Upper lobe of left lung (tissue), 6 donors: ENCODE measurements around the gene TOR1B. TPM values are rescaled to one million over a fixed set of nuclear protein-coding genes. Genes with fewer than 3 reads are reported as not detected.
"Not testable (repeated sequence)": the region's sequence is repeated elsewhere in the genome, so short reads cannot be mapped to it uniquely, and the experiment has no call there.

ENCODE experiments used
- ATAC-seq, 2 donors: fragments of 200-7000 bp; cut with Tn5 transposase; one replicate each; pipeline ENCODE4 v1.9.1; 2022; ENCODE audit warnings: mild to moderate bottlenecking in 2 of 2, moderate library complexity in 2 of 2; ENCODE audit not compliant: low FRiP score in 2 of 2
- DNase-seq, 2 donors: peaks; one replicate each; pipeline ENCODE4 v3.0.0-alpha.2; 2019 to 2020
- H3K27ac ChIP-seq, 4 donors: fragments of 200-600 bp; sonication (generic); one replicate each; pipeline ENCODE4 v1.5.1; 2016 to 2019
- H3K27me3 ChIP-seq, 4 donors: fragments of 200-600 bp; sonication (generic); one replicate each; pipeline ENCODE4 v1.5.1; 2017 to 2019
- H3K36me3 ChIP-seq, 4 donors: fragments of 200-600 bp; sonication (generic); one replicate each; pipeline ENCODE4 v1.5.1; 2016 to 2019
- H3K4me1 ChIP-seq, 4 donors: fragments of 200-600 bp; sonication (generic); one replicate each; pipeline ENCODE4 v1.5.1; 2018 to 2019
- H3K4me3 ChIP-seq, 4 donors: fragments of 200-600 bp; sonication (generic); one replicate each; pipeline ENCODE4 v1.5.1; 2017 to 2019; ENCODE audit warnings: mild to moderate bottlenecking in 2 of 4, moderate library complexity in 1 of 4
- H3K9me3 ChIP-seq, 4 donors: fragments of 200-600 bp; sonication (generic); one replicate each; pipeline ENCODE4 v1.5.1; 2018 to 2019
- EP300 ChIP-seq, 4 donors: sonication (generic); formaldehyde crosslinking; IDR thresholded peaks; one replicate each; pipeline ENCODE4 v1.5.1; 2017; ENCODE audit warnings: antibody characterized with exemption in 4 of 4, control low read depth in 2 of 4
- POLR2A ChIP-seq, 4 donors: fragments of 450-650 bp; IDR thresholded peaks; one replicate each; pipeline ENCODE4 v1.5.1; 2016 to 2017; ENCODE audit warnings: antibody characterized with exemption in 4 of 4, mild to moderate bottlenecking in 2 of 4
- POLR2AphosphoS5 ChIP-seq, 2 donors: sonication (generic); formaldehyde crosslinking; IDR thresholded peaks; one replicate each; pipeline ENCODE4 v1.5.1; 2017; ENCODE audit warnings: antibody characterized with exemption in 2 of 2
- WGBS, 2 donors: methylation state at CpG; one replicate each; pipeline ENCODE4 v1.1.5; 2017 to 2018; 5-methylcytosine and 5-hydroxymethylcytosine counted together
- total RNA-seq, 6 donors: library from RNA; depleted of rRNA in 4 of 6; stranded (reverse); fragments of >200 nt in 4 of 6; gene quantifications; one replicate each; pipeline versions ENCODE4 v1.1.0 to v1.2.1, GENCODE V29; 2016 to 2021
- TF ChIP-seq, protein P1 (sequence below), 6 experiments: fragments of 450-650 bp in 4 of 6; fragments of 200-600 bp in 2 of 6; sonication (generic) in 2 of 6; IDR thresholded peaks; one replicate each; pipeline ENCODE4 v1.5.1; 2016 to 2019; ENCODE audit warnings: antibody characterized with exemption in 6 of 6
- donor health status: DM: no; HTN: no; CAD: no; lungs with moderate emphysema.
- donor health status: DM: no; HTN: yes; CAD: no; lungs with severe emphysema.

TOR1B gene
- total RNA-seq, 6 donors from 2014 or later, result 13.0 to 37.4 (median 25.0) TPM

DNA sequence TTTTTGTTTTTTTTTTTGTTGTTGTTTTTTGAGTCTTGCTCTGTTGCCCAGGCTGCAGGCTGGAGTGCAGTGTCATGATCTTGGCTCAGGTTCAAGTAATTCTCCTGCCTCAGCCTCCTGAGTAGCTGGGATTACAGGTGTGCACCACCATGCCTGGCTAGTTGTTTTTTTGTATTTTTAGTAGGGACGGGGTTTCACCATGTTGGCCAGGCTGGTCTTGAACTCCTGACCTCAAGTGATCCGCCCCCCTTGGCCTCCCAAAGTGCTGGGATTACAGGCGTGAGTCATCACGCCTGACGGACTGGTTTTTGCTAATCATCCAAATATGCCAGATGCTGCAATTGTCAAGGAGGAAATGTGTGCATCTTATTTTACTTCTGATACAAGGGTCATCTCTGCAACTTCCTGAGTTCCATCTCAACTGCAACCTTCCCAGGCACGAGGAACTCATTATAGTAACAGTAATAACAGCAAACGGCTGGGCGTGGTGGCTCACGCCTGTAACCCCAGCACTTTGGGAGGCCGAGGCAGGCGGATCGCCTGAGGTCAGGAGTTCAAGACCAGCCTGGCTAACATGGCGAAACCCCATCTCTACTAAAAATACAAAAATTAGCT is 40.5 kb upstream of the TOR1B start:
- H3K36me3 ChIP-seq, H3K4me3 ChIP-seq, H3K27me3 ChIP-seq, H3K9me3 ChIP-seq: not testable (repeated sequence)
- 40 to 59% methylated on average over 12 to 13 of the region's 13 CpGs for WGBS, 2 donors
- ATAC-seq, result peak; percentile 73 to 86
- peak in 1 of 2 donors; percentile 84 for TF ChIP-seq POLR2AphosphoS5 (IDR thresholded peaks at IDR 0.05)
- H3K4me1 ChIP-seq, result peaks cover 12 to 24% (median 22%) of the 10 kb centered on the region in 4 donors
- peak overlapping the region; percentile 55 to 70 (median 64) for H3K27ac ChIP-seq
- peak; percentile 27 to 49 for DNase-seq

DNA sequence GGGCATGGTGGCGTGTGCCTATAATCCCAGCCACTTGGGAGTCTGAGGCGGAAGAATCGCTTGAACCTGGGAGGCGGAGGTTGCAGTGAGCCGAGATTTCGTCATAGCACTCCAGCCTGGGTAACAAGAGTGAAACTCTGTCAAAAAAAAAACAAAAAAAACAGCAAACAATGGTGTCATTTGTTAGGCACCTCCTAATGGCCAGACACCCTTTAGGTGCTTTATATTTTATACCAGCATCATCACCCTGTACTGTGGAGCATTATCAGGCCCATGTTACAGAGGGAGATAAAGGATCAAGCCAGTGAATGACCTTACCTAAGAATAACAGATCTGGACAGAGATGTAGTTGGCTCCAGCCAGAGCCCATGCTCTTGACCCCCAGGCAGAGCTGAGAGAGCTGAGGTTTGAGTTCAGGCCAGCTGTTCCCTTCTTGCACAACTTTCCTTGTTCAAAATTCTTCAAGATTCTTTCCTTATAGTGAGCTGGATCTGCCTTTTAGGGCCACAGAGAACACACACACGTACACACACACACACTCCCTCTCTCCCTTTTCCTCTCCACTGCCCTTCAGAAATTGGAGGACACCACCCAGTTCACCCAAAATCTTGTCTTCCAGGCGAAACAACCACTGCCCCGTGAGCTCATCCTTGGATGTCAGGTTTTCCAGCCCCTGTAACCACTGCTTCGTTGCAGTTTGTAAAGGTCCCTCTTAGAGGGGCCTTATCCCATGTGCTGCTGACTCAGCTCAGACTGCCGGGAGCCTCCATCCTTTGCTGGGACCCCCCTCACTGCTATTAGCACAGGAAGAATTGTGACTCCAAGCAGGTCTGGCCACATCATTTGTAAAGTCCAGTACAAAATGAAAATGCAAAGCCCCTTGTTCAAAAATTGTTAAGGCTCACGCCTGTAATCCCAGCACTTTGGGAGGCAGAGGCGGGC is 39.7 kb upstream of the TOR1B start:
- ATAC-seq, result peak; percentile 61 to 66
- H3K27ac ChIP-seq, result peak overlapping the region; percentile 55 to 70 (median 64)

DNA sequence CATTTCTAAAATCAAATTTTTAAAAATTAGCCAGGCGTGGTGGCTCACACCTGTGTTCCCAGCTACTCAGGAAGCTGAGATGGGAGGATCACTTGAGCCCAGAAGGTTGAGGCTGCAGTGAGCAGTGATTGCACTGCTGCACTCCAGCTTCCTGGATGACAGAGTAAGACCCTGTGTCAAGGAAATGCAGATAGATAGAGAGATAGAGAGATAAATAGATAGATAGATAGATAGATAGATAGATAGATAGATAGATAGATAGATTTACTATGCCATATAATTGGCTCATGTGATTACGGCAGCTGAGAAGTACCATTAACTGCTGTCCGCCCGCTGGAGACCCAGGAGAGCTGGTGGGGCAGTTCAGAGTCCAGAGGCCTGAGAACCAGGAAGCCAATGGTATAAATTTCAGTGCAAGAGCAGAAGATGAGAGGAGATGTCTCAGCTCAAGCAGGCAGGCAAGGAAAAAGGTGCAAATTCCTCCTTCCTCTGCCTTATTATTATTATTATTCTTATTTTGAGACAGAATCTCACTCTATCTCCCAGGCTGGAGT is 37.1 kb upstream of the TOR1B start:
- 89 to 95% methylated on average over 4 of the region's 4 CpGs for WGBS, 2 donors
- Histone ChIP-seq H3K27me3 (no peaks in the 10 kb centered on the region), H3K9me3 (no peaks in the 10 kb centered on the region), H3K36me3 (no peaks in the 10 kb centered on the region), H3K27ac (no peak overlapping the region), H3K4me3 (no peak overlapping the region), H3K4me1 (peaks cover 12 to 22% (median 19%) of the 10 kb centered on the region in 4 donors)
- no peak for ATAC-seq
- no peak for DNase-seq
- TF ChIP-seq, protein P1, sequence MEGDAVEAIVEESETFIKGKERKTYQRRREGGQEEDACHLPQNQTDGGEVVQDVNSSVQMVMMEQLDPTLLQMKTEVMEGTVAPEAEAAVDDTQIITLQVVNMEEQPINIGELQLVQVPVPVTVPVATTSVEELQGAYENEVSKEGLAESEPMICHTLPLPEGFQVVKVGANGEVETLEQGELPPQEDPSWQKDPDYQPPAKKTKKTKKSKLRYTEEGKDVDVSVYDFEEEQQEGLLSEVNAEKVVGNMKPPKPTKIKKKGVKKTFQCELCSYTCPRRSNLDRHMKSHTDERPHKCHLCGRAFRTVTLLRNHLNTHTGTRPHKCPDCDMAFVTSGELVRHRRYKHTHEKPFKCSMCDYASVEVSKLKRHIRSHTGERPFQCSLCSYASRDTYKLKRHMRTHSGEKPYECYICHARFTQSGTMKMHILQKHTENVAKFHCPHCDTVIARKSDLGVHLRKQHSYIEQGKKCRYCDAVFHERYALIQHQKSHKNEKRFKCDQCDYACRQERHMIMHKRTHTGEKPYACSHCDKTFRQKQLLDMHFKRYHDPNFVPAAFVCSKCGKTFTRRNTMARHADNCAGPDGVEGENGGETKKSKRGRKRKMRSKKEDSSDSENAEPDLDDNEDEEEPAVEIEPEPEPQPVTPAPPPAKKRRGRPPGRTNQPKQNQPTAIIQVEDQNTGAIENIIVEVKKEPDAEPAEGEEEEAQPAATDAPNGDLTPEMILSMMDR (IDR thresholded peaks at IDR 0.05), result no peak
- no peak for TF ChIP-seq EP300 (IDR thresholded peaks at IDR 0.05)
- TF ChIP-seq POLR2AphosphoS5 (IDR thresholded peaks at IDR 0.05), result no peak

More for the DNA sequence above, 39.7 kb upstream of the TOR1B start:
- 61 to 66% methylated on average over 13 of the region's 13 CpGs for WGBS, 2 donors
- H3K36me3 ChIP-seq, result no peaks in the 10 kb centered on the region
- H3K27me3 ChIP-seq, result no peaks in the 10 kb centered on the region
- peak in 1 of 2 donors; percentile 58 for DNase-seq
- H3K4me3 ChIP-seq, result no peak overlapping the region
- no peaks in the 10 kb centered on the region for H3K9me3 ChIP-seq
- TF ChIP-seq EP300 (IDR thresholded peaks at IDR 0.05) (no peak), POLR2AphosphoS5 (IDR thresholded peaks at IDR 0.05) (no peak), POLR2A (IDR thresholded peaks at IDR 0.05) (no peak)
- TF ChIP-seq, protein P1 (IDR thresholded peaks at IDR 0.05), result no peak
- H3K4me1 ChIP-seq, result peaks cover 12 to 22% (median 19%) of the 10 kb centered on the region in 4 donors

DNA sequence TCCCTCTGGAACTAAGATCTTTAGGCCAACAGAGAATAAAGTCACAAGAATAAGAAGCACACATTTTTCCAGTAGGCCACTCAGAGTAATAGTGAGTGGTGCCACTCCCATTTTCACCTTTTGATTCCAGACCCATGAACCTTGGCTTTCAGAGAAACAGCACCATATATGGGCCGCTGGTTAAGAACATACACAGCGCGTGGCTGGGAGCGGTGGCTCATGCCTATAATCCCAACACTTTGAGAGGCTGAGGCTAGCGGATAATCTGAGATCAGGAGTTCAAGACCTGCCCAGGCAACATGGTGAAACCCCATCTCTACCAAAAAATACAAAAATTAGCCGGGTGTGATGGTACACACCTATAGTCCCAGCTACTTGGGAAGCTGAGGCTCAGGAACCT is 34.5 kb upstream of the TOR1B start:
- Histone ChIP-seq H3K4me3 (no peak overlapping the region), H3K27me3 (no peaks in the 10 kb centered on the region), H3K9me3 (no peaks in the 10 kb centered on the region), H3K4me1 (peaks cover 0 to 3% (median 2%) of the 10 kb centered on the region in 4 donors), H3K36me3 (no peaks in the 10 kb centered on the region), H3K27ac (no peak overlapping the region)
- TF ChIP-seq POLR2A (IDR thresholded peaks at IDR 0.05), result no peak
- TF ChIP-seq EP300 (IDR thresholded peaks at IDR 0.05), result no peak
- TF ChIP-seq POLR2AphosphoS5 (IDR thresholded peaks at IDR 0.05), result no peak
- TF ChIP-seq, protein P1 (IDR thresholded peaks at IDR 0.05), result no peak
- DNase-seq, result no peak
- WGBS, 2 donors, result 96 to 97% methylated on average over 6 of the region's 6 CpGs
- ATAC-seq, result no peak

DNA sequence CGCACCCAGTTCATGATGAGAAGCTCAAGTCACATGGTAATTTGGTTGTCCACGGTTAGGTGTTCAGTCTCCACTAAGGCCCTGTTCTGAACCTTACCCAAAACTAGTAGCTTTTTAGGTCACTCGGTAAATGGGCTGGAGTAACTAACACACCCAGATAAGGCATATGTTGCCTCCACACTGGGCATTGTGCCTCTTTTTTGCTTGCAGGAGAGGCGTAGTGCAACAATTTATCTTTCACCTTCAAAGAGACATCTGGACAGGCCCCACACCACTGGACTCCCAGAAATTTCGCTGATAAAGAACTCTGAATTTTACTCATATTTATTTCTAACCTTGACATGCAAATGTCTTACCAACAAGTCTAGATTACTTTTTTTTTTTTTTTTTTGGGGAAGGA is 33.3 kb upstream of the TOR1B start:
- no peaks in the 10 kb centered on the region for H3K36me3 ChIP-seq
- no peak overlapping the region for H3K4me3 ChIP-seq
- TF ChIP-seq, protein P1 (IDR thresholded peaks at IDR 0.05), result no peak
- TF ChIP-seq EP300 (IDR thresholded peaks at IDR 0.05) (no peak), POLR2A (IDR thresholded peaks at IDR 0.05) (no peak), POLR2AphosphoS5 (IDR thresholded peaks at IDR 0.05) (no peak)
- DNase-seq (no peak), ATAC-seq (no peak)
- no peaks in the 10 kb centered on the region for H3K9me3 ChIP-seq
- H3K27me3 ChIP-seq, result no peaks in the 10 kb centered on the region
- WGBS, 2 donors, result 84 to 92% methylated on average over 5 of the region's 5 CpGs
- H3K27ac ChIP-seq, result no peak overlapping the region
- peaks cover 0 to 4% (median 0%) of the 10 kb centered on the region in 4 donors for H3K4me1 ChIP-seq
